Measurements from ENCODE around the gene USP48.

USP48 gene

GRCh38 chr1:21652937-21653743 lies 129.8 kb downstream of the USP48 start:
- DNase-seq (ENCODE audit: low spot score), result no peak

GRCh38 chr1:21652101-21652936 lies 130.6 kb downstream of the USP48 start:
- no peak for DNase-seq (ENCODE audit: low spot score)

GRCh38 chr1:21651214-21652042 lies 131.5 kb downstream of the USP48 start:
- DNase-seq (ENCODE audit: low spot score), result no peak

- DNase-seq (ENCODE audit: low spot score), result no peak
Observed at GRCh38 chr1:21650400-21650799, 132.5 kb downstream of the USP48 start.

- DNase-seq (ENCODE audit: low spot score), result no peak
Observed at GRCh38 chr1:21649315-21649714, 133.6 kb downstream of the USP48 start.

- no peak for DNase-seq (ENCODE audit: low spot score)
Observed at GRCh38 chr1:21648791-21649190, 134.2 kb downstream of the USP48 start.

- no peak for DNase-seq (ENCODE audit: low spot score)
Observed at GRCh38 chr1:21648352-21648730, 134.6 kb downstream of the USP48 start.

- DNase-seq (ENCODE audit: low spot score), result peak; percentile 58
Observed at GRCh38 chr1:21647431-21648351, 135.3 kb downstream of the USP48 start.

GRCh38 chr1:21645550-21645949 lies 137.4 kb downstream of the USP48 start:
- no peak for DNase-seq (ENCODE audit: low spot score)

- peak; percentile 23 for DNase-seq (ENCODE audit: low spot score)
Observed at GRCh38 chr1:21644906-21645305, 138.0 kb downstream of the USP48 start.

- DNase-seq (ENCODE audit: low spot score), result no peak
Observed at GRCh38 chr1:21644348-21644747, 138.6 kb downstream of the USP48 start.

GRCh38 chr1:21643624-21644023 lies 139.3 kb downstream of the USP48 start:
- no peak for DNase-seq (ENCODE audit: low spot score)

GRCh38 chr1:21641967-21642739 lies 140.8 kb downstream of the USP48 start:
- DNase-seq (ENCODE audit: low spot score), result peak; percentile 62

GRCh38 chr1:21641537-21641936 lies 141.4 kb downstream of the USP48 start:
- DNase-seq (ENCODE audit: low spot score), result no peak

GRCh38 chr1:21641076-21641475 lies 141.9 kb downstream of the USP48 start:
- DNase-seq (ENCODE audit: low spot score), result no peak

GRCh38 chr1:21640653-21641052 lies 142.3 kb downstream of the USP48 start:
- no peak for DNase-seq (ENCODE audit: low spot score)

- DNase-seq (ENCODE audit: low spot score), result peak; percentile 31
Observed at GRCh38 chr1:21639594-21640041, 143.3 kb downstream of the USP48 start.

GRCh38 chr1:21638531-21639341 lies 144.2 kb downstream of the USP48 start:
- DNase-seq (ENCODE audit: low spot score), result peak; percentile 97

- no peak for DNase-seq (ENCODE audit: low spot score)
Observed at GRCh38 chr1:21637514-21637913, 145.4 kb downstream of the USP48 start.

Measured in kidney tubule cell (primary cell).